GM18870 (cell line): ENCODE results near the gene TPRG1L.

Experiments used
- ATAC-seq: cut with Tn5 transposase; IDR thresholded peaks from one replicate; pipeline ENCODE4 v1.9.1; 2021; ENCODE audit warnings: moderate library complexity; ENCODE audit not compliant: unreplicated experiment

TPRG1L gene

DNA sequence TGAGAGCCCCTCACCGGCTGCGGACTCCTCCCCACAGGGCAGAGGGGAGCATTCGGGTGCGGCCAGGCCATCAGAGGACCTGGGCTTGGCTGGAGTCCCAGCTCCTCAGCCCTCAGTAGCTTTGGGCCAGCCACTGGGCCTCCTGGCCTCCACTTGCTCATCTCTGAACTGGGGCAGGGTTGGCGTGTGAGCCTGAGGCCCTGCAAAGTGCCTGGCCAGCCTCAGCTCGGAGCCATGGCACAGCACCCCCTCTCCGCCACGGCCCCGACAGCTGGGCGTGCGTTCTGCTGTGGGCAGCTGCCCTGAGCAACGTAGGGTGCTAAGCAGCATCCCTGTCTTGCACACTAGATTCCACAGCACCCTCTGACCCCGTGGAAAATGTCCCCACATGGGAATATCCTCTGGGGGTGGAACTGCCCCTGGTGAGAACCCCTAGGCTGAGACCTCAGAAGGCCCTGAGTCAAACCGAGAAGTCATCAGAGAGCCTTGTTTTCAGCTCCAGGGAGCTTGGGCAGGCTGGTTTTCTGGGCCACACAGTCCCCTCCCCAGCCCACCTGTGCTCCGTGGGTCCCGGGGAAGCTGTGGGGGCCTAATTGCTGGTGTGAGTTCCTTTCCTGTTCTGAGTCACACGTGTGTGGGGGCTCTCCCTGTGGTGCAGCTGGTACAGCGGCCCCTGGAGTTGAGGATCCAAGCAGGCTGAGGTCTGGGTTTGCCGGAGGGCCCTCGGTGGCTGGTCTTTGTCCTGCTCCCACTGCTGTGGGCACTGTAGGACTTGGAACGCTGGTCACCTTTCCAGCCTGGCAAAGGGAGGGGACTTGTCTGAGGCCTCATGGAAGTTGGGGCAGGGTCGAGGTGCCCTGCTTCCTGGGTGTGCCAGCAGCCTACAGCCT is 52.0 kb downstream of the TPRG1L start:
- peak; percentile 77 for ATAC-seq

DNA sequence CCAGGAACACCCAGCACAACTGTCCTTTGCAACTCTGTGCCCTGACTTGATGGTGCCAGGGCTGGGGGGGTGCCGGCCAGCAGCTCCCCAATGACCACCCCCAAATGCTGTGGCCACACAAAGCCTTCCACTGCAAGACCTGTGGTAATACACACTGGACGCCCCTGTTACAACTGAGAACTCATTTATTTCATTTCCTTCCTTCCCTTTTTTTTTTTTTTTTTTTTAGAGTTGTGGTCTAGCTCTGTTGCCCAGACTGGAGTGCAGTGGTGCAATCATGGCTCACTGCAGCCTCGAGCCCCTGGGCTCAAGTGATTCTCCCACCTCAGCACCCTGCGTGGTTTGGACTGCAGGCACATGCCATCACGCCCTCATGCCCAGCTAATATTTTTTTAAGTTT is 52.7 kb downstream of the TPRG1L start:
- peak; percentile 10 for ATAC-seq

DNA sequence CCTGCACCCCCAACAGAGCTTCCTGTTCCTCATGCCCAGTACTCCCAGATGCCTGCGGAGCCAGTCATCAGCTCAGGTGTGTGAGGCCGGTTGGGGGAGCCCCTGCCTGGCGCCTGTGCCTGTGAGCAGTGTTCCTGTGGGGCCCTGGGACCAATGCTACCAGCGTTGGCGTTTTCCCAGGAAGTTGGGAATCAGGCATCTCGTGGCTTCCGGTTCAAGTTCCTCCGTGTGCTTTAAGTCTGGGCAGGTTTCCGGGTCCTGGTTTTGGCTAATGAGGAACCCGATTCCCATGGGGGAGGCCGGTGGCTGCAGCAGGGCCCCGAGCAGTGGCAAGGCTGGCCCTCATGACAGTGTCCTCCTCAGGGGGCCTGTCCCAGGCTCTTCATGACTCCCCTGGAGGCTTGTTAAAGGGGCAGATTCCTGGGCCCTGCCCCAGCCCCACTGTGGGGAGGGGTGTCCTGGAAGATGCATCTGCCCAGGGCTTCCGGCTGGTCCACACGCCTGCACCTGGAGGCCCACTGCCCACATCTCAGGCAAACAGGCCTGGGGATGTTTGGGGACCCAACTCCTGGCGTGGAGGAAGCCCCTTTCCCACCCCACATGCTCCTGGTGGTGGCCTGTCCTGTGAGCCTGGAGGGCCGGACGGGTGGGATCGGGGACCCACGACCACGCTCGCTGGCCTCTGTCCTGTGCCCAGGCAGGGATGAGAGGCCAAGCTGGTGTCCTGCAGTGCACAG is 53.7 kb downstream of the TPRG1L start:
- no peak for ATAC-seq

GRCh38 chr1:3679098-3679555 is 54.3 kb downstream of the TPRG1L start:
- ATAC-seq, result no peak
